GM12891 (cell line): Measurements from ENCODE around the gene TMC1.

ENCODE experiments used
- PAX5 ChIP-seq: IDR thresholded peaks from 2 replicates; pipeline ENCODE4 v1.6.1; 2011; ENCODE audit warnings: low read length, moderate library complexity, mild to moderate bottlenecking; ENCODE audit not compliant: insufficient read depth, severe bottlenecking
- POLR2A ChIP-seq: IDR thresholded peaks from 2 replicates; pipeline ENCODE4 v1.6.1; 2011; ENCODE audit warnings: low read depth, low read length, control low read depth
- POLR2AphosphoS5 ChIP-seq: IDR thresholded peaks from 2 replicates; pipeline ENCODE4 v1.6.1; 2011; ENCODE audit warnings: low read depth, low read length, control low read depth
- POU2F2 ChIP-seq: IDR thresholded peaks from 2 replicates; pipeline ENCODE4 v1.6.1; 2011; ENCODE audit warnings: low read depth, mild to moderate bottlenecking, control low read depth, low read length, moderate library complexity
- SPI1 ChIP-seq: IDR thresholded peaks from 2 replicates; pipeline ENCODE4 v1.6.1; 2011; ENCODE audit warnings: low read depth, low read length, control low read depth
- TAF1 ChIP-seq: IDR thresholded peaks from 2 replicates; pipeline ENCODE4 v1.6.1; 2011; ENCODE audit warnings: low read depth, low read length, control low read depth

DNA sequence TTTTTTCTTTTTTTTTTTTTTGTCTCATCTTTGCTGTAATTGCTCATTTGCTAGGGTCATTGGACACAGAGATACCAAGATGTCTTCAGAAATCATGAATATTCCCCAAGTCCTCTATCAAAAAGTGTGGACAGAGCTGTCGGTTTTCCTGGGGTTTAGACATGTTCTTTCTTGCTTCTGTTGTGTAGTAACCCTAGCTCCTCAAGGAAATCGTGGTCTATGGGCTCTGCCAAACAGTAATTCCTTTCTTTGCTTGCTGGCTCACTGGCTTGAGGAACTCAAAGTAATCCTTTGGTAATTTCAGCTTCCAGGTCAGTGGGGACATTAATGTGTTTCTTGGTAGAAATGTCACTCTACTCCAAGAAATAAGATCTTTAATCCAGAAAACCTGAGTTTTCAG, 101.7 kb downstream of the TMC1 start:
- no peak for TF ChIP-seq POLR2A
- TF ChIP-seq PAX5, result no peak
- TF ChIP-seq POLR2AphosphoS5, result no peak
- TF ChIP-seq SPI1, result no peak
- TF ChIP-seq TAF1, result no peak
- TF ChIP-seq POU2F2, result no peak
